Glutamatergic neuron (in vitro differentiated cells): ENCODE measurements around the gene TUBGCP2. TPM values are rescaled to one million over a fixed set of nuclear protein-coding genes. Genes with fewer than 3 reads are reported as not detected.
"Not testable (repeated sequence)": the region's sequence is repeated elsewhere in the genome, so short reads cannot be mapped to it uniquely, and the experiment has no call there.

Experiments used
- DNase-seq: peaks from one replicate; pipeline ENCODE4 v3.0.0; 2022
- H3K27ac Mint-ChIP-seq: one replicate; pipeline ENCODE4 v1.8.0; 2020; ENCODE audit warnings: mild to moderate bottlenecking, mixed read lengths, inconsistent platforms; ENCODE audit not compliant: unreplicated experiment
- H3K27me3 Mint-ChIP-seq: one replicate; pipeline ENCODE4 v1.8.0; 2020; ENCODE audit warnings: mild to moderate bottlenecking, moderate library complexity, mixed read lengths, inconsistent platforms; ENCODE audit not compliant: unreplicated experiment
- H3K36me3 Mint-ChIP-seq: one replicate; pipeline ENCODE4 v1.8.0; 2020; ENCODE audit warnings: mild to moderate bottlenecking, mixed read lengths, inconsistent platforms; ENCODE audit not compliant: unreplicated experiment
- H3K4me1 Mint-ChIP-seq: one replicate; pipeline ENCODE4 v1.8.0; 2020; ENCODE audit warnings: mild to moderate bottlenecking, low read depth, mixed read lengths, inconsistent platforms; ENCODE audit not compliant: unreplicated experiment
- H3K4me3 Mint-ChIP-seq: one replicate; pipeline ENCODE4 v1.8.0; 2020; ENCODE audit warnings: mild to moderate bottlenecking, mixed read lengths, inconsistent platforms; ENCODE audit not compliant: unreplicated experiment
- H3K9me3 Mint-ChIP-seq: one replicate; pipeline ENCODE4 v1.8.0; 2020; ENCODE audit warnings: mild to moderate bottlenecking, moderate library complexity, mixed read lengths, inconsistent platforms; ENCODE audit not compliant: unreplicated experiment
- total RNA-seq: library from RNA; stranded (reverse); fragmentation: NEBNext Ultra II Directional; extraction: Animal tissue kit (Norgen Biotek cat#: 25700); gene quantifications from one replicate; pipeline ENCODE4 v1.2.1, GENCODE V29; 2021; ENCODE audit not compliant: unreplicated experiment
- TF ChIP-seq, protein P1 (sequence below): fragments of 200-600 bp; sonication (generic); IDR thresholded peaks from one replicate; pipeline ENCODE4 v1.5.0; 2021; ENCODE audit not compliant: partially characterized antibody, unreplicated experiment

The TUBGCP2 gene
- total RNA-seq, 1 donor from 2014 or later: 61.4 TPM

DNA sequence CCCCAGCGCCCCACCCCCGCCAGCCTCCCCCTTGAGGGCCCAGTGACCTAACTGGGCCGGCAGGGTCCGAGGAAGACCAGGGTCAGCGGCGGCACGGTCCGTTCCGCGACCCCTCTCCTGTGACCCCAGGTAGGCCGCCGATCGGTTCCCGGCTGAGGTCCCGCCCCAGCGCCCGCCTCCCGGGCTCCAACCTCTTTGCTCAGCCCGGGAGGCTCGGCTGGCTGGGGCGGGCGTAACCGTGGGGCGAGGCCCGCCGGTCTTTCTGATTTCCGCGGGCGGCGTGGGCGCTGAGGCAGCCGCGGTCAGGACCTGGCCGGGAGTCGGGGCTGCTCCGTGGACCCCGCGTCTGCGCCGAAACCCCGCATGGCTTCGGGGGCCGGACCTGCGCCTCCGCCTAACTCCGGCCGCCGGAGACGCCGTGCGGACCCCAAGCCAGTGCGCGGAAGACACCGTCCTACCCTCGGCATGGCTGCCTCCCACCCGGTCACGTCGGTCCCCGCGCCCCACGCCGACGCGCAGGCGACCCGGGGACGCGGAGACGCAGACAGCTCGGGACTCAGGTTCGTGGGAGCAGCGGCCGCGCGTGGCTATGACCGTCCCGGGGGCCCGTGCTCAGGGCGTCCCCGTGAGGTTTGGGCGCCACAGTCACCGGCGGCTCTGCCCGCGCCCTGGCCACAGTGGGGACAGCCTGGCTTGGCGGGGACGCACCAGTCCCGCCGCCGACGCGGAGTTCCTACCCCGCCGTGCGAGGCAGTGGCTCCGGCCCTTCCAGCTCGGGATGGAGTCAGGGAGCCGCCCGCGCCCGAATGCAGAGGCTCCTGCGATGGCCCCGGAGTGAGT lies 72.1 kb downstream of the TUBGCP2 start:
- TF ChIP-seq, protein P1, sequence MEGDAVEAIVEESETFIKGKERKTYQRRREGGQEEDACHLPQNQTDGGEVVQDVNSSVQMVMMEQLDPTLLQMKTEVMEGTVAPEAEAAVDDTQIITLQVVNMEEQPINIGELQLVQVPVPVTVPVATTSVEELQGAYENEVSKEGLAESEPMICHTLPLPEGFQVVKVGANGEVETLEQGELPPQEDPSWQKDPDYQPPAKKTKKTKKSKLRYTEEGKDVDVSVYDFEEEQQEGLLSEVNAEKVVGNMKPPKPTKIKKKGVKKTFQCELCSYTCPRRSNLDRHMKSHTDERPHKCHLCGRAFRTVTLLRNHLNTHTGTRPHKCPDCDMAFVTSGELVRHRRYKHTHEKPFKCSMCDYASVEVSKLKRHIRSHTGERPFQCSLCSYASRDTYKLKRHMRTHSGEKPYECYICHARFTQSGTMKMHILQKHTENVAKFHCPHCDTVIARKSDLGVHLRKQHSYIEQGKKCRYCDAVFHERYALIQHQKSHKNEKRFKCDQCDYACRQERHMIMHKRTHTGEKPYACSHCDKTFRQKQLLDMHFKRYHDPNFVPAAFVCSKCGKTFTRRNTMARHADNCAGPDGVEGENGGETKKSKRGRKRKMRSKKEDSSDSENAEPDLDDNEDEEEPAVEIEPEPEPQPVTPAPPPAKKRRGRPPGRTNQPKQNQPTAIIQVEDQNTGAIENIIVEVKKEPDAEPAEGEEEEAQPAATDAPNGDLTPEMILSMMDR: no peak
- DNase-seq: no peak
- Mint-ChIP-seq H3K36me3 (no peaks in the 10 kb centered on the region), H3K4me3 (no peak overlapping the region), H3K9me3 (peaks cover 5% of the 10 kb centered on the region), H3K27ac (no peak overlapping the region), H3K27me3 (peaks cover 20% of the 10 kb centered on the region), H3K4me1 (peaks cover 4% of the 10 kb centered on the region)

DNA sequence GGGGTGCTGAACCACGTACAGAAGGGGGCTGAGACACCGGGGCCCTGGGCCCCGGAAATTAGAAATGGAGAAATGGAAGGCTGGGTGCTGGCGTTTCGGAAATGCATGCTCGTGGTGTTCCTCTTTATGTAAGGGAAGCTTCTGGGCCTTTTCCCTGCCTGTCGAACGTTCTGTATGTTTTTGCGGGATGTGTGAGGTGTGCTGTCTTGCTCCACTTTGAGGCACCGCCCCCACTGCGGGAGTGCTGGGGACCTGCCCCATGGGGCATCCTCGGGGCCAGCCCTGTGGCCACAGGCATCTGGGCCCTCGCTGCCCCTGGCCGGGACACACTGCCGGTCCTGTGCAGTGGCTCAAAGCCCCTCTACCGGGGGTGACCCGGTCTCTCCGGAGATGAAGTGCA lies 72.7 kb downstream of the TUBGCP2 start:
- Mint-ChIP-seq H3K36me3 (no peaks in the 10 kb centered on the region), H3K4me3 (no peak overlapping the region), H3K9me3 (peaks cover 5% of the 10 kb centered on the region), H3K4me1 (peaks cover 4% of the 10 kb centered on the region), H3K27me3 (peaks cover 23% of the 10 kb centered on the region), H3K27ac (no peak overlapping the region)
- no peak for DNase-seq
- TF ChIP-seq, protein P1: no peak

DNA sequence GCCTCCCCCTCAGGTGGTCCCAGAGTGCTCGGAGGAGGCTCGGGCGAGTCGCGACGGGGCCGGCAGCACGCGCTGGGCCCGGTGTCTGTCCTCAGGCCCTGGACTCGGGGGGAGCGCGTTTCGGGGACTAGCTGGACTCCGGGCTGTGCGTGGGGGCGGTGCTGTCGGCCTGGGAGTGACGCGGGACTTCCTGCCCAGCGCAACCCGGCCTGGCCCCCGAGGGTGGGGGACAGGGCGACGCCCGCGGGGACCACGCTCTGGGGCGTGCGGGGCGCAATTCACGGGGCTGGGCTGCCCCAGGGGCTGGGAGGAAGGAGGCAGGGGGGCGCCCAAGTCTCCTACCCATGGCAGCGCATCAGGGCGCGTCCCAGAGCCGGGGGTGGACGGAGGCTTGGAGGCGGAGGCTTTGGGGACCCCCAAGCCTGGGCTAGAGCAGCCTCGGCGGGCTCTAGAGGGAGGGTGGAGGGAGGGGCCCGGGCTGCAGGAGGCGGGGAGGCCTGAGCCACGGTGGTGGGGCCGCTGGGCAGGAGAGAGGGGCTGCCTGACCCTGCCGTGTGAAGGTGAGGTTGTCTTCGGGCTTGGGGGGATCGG lies 73.3 kb downstream of the TUBGCP2 start:
- Mint-ChIP-seq H3K4me3 (no peak overlapping the region), H3K36me3 (no peaks in the 10 kb centered on the region), H3K27ac (no peak overlapping the region), H3K4me1 (peaks cover 4% of the 10 kb centered on the region), H3K27me3 (peaks cover 23% of the 10 kb centered on the region), H3K9me3 (peaks cover 5% of the 10 kb centered on the region)
- TF ChIP-seq, protein P1: no peak
- no peak for DNase-seq

DNA sequence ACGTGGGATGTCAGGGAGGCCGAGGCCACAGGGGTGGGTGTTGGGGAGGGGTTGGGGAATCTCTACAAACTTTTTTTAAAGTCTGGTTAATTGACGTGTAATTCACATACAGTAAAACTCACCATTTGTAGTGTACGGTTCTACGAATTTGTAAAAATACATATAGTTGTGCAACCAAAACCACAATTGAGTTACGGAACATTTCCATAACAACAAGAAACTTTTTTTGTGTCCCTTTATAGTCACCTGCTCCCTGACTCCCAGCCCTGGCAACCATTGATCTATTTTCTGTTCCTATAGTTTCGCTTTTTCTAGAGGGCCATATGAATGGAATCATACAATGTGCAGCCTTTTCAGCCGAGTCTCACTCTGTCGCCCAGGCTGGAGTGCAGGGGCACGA lies 73.9 kb downstream of the TUBGCP2 start:
- not testable (repeated sequence) for H3K4me3 Mint-ChIP-seq, H3K9me3 Mint-ChIP-seq, H3K27ac Mint-ChIP-seq, DNase-seq, H3K4me1 Mint-ChIP-seq, H3K36me3 Mint-ChIP-seq
- peaks cover 23% of the 10 kb centered on the region for H3K27me3 Mint-ChIP-seq

DNA sequence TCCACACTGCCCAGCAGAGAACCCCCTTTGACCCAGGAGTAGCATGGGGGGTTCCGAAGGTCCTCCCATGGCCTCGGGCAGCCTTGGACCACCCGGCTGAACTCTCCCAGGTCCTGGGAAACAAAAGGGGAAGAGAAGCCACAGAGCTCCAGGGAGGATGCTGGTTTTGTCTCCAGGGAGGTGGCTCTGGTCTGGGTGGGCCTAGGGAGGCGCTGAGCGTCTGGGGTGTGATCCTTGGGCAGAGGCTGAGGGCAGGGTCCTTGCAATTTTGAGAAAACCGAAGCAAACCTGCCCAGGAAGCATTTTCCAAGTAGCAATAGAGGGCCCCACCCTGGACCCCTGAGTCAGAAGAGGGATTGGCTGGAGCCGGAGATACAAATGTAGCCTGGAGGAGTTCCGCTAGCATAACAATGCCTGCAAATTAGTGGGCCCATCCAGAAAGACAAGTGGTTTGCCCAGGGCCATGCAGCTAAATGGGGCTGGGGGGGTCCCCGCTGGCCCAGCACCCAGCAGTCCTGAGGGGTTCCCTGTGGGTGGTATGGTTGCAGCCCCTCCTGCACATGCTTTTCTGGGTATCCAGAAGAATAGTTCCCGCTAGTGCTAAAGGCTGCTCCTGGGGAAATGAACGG lies 76.6 kb downstream of the TUBGCP2 start:
- Mint-ChIP-seq H3K4me1 (peaks cover 2% of the 10 kb centered on the region), H3K36me3 (no peaks in the 10 kb centered on the region), H3K9me3 (peaks cover 7% of the 10 kb centered on the region), H3K4me3 (no peak overlapping the region), H3K27ac (no peak overlapping the region), H3K27me3 (peaks cover 26% of the 10 kb centered on the region)
- DNase-seq: no peak
- TF ChIP-seq, protein P1: no peak
